D721Med (cell line): ENCODE measurements around the gene RC3H2.
A peak's percentile ranks its signal among the peaks of the same experiment; 100 is the strongest.
"Not testable (repeated sequence)": the region's sequence is repeated elsewhere in the genome, so short reads cannot be mapped to it uniquely, and the experiment has no call there.

Experiments
- DNase-seq: peaks from one replicate; pipeline ENCODE4 v3.0.0; 2011; ENCODE audit warnings: low spot score; ENCODE audit not compliant: insufficient read length
- FAIRE-seq: peaks from 2 replicates; lab custom pipeline; 2011; peaks lifted over from hg19 to GRCh38; lab: Jason Lieb, UNC
- TF ChIP-seq, protein P1 (sequence below): IDR thresholded peaks from 2 replicates; pipeline ENCODE4 v1.5.1; 2012; ENCODE audit warnings: mild to moderate bottlenecking, control low read depth; ENCODE audit not compliant: insufficient read depth; ENCODE audit errors: missing control alignments

Gene RC3H2

DNA sequence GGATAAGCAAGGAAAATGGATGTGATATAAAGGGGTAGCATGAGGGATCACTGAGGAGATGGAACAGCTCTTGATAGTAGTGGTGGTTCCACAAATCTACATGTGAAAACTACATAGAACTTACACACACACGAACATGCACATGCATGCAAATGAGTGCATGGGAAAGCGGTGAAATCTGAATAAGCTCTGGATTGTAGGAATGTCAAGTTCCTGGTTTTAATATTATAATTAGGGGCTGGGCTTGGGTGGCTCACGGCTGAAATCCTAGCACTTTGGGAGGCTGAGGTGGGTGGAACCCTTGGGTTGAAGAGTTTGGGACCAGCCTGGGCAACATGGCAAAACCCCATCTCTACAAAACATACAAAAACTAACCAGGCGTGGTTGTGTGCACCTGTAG, 63.7 kb downstream of the RC3H2 start:
- DNase-seq: no peak
- no peak for FAIRE-seq

DNA sequence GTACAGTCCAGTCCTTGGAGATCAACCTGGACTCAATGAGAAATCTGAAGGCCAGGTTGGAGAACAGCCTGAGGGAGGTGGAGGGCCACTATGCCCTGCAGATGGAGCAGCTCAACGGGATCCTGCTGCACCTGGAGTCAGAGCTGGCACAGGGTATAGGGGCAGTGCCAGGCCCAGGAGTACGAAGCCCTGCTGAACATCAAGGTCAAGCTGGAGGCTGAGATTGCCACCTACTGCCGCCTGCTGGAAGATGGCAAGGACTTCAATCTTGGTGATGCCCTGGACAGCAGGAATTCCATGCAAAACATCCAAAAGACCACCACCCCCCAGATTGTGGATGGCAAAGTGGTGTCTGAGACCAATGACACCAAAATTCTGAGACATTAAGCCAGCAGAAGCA, 66.7 kb downstream of the RC3H2 start:
- not testable (repeated sequence) for DNase-seq, FAIRE-seq

More for the DNA sequence above, 63.7 kb downstream of the RC3H2 start:
- TF ChIP-seq, protein P1, sequence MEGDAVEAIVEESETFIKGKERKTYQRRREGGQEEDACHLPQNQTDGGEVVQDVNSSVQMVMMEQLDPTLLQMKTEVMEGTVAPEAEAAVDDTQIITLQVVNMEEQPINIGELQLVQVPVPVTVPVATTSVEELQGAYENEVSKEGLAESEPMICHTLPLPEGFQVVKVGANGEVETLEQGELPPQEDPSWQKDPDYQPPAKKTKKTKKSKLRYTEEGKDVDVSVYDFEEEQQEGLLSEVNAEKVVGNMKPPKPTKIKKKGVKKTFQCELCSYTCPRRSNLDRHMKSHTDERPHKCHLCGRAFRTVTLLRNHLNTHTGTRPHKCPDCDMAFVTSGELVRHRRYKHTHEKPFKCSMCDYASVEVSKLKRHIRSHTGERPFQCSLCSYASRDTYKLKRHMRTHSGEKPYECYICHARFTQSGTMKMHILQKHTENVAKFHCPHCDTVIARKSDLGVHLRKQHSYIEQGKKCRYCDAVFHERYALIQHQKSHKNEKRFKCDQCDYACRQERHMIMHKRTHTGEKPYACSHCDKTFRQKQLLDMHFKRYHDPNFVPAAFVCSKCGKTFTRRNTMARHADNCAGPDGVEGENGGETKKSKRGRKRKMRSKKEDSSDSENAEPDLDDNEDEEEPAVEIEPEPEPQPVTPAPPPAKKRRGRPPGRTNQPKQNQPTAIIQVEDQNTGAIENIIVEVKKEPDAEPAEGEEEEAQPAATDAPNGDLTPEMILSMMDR: no peak

DNA sequence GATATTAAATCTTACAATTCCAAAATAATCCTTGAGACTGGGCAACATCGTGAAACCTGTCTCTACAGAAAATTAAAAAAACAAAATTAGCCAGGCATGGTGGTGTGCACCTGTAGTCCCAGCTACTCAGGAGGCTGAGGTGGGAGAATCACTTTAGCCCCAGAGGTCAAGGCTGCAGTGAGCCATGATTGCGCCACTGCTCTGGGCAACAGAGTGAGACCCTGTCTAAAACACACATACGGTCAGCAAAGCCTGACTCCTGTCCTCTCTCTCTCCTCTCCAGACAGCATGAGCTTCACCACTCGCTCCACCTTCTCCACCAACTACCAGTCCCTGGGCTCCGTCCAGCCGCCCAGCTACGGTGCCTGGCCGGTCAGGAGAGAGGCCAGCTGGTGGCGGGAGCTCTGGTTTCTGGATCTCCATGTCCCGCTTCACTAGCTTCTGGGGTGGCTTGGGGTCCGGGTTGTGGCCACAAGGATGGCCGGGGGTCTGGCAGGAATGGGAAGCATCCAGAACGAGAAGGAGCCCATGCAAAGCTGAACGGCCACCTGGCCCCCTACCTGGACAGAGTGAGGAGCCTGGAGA, 67.8 kb downstream of the RC3H2 start:
- FAIRE-seq (no peak), DNase-seq (no peak)
- TF ChIP-seq, protein P1: no peak

DNA sequence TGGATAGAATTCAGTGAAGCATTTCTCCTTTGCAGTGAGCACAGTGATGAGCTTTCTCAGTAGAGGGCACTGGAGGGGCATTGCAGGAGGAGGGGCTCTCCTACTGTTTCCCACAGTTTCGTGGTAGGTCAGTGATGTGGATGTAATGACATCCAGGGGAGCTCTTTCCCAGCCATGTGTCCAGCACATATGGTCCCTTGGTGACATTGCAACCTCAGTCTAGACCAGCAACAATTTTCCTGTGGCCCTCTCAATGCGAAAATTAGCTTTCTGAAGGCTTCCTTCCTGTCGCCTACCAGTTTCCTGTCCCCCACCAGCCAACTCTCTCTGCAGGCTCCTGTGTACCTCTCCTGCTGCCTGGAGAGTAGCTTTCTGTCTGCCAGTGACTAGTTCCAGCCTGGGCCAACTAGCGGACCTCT, 69.8 kb downstream of the RC3H2 start:
- DNase-seq: no peak
- TF ChIP-seq, protein P1: peak; percentile 16
- FAIRE-seq: no peak

DNA sequence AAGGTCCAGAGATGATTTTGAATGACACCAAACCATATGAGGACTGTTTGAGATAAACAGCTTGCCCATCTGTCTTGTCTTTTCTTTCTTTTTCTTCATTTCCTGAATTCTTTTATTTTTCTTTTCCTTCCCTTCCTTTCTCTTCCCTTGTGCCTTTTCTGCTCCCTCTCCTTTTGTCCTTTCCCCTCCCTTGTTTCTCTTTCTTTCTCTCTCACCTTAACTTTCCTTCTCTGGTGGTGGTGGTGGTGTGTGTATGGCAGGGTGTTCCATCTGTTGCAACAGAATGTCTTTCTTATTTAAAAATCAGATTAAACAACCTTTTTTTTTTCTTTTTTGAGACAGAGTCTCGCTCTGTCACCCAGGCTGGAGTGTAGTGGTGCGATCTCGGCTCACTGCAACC, 73.0 kb downstream of the RC3H2 start:
- FAIRE-seq (no peak), DNase-seq (no peak)
- TF ChIP-seq, protein P1: no peak

DNA sequence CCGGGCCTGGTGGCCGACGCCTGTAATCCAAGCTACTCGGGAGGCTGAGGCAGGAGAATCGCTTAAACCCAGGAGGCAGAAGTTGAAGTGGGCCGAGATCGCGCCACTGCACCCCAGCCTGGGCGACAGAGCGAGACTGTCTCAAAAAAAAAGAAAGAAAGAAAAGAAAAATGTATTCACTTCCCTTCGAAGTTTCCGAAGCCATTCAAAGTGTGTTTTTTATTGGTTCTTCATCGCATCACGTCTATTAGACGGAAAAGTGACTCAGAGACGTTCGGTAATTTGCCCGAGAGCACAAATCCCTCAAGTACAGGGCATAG, 76.2 kb downstream of the RC3H2 start:
- not testable (repeated sequence) for DNase-seq, FAIRE-seq

DNA sequence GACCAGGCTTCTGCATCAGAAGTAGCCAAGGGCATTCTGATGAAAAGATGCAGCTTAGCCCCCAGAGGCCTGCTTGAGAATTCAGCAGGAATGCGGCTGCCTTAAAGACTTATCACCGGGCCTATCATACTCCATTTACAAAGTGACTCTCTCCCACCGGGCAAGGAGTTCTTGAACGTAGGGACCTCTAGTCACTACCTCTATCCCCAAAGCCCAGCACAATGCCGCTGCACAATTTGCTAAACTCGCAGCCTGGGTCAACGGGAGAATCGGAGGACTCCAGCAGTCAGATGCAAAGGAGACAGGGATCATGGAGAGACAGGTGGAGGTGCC, 77.4 kb downstream of the RC3H2 start:
- DNase-seq: no peak
- TF ChIP-seq, protein P1: no peak
- FAIRE-seq: no peak

DNA sequence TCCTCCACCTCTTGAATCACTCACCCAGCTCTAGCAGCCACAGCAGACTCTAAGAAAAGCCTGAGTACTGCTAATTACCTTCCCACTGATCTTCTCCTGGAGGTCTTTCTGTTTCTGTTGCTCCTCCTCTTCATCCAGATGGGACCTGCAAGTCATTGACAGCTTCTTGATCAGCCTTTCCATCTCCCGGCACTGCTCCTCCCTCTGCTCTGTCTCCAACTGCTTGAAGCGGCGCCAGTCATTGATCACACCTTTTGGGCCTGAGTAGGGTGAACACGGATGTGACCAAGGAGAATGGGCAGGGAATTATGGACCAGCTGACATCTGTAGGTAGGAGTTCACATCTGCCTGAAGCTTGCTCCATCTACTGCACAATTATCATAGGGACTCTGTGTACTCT, 82.2 kb downstream of the RC3H2 start:
- TF ChIP-seq, protein P1: no peak
- DNase-seq (no peak), FAIRE-seq (no peak)
